Neural cell (in vitro differentiated cells): ENCODE measurements around the gene MAP3K14. TPM values are rescaled to one million over a fixed set of nuclear protein-coding genes. Genes with fewer than 3 reads are reported as not detected.

ENCODE experiments used
- H2AFZ ChIP-seq: fragments of 200-600, 300-800 bp; sonication (generic), shearing (Covaris generic); 2 replicates; pipeline ENCODE4 v1.6.0; 2014; ENCODE audit warnings: low read depth, mild to moderate bottlenecking, antibody characterized with exemption, low read length, moderate library complexity
- H3F3A ChIP-seq: fragments of 200-600 bp; shearing (Covaris generic); 2 replicates; pipeline ENCODE4 v1.6.1; 2016; ENCODE audit warnings: mild to moderate bottlenecking, moderate library complexity, mixed read lengths, antibody characterized with exemption, low read length; ENCODE audit not compliant: insufficient read depth, poor library complexity, severe bottlenecking
- H3K27ac ChIP-seq: fragments of 200-600, 300-800 bp; sonication (generic), shearing (Covaris generic); 2 replicates; pipeline ENCODE4 v1.5.1; 2014; ENCODE audit warnings: mild to moderate bottlenecking, low read length, moderate library complexity
- H3K27me3 ChIP-seq: fragments of 300-800, 200-600 bp; sonication (generic), shearing (Covaris generic); 2 replicates; pipeline ENCODE4 v1.6.0; 2014; ENCODE audit warnings: mild to moderate bottlenecking, low read depth, low read length, moderate library complexity; ENCODE audit not compliant: insufficient read depth
- H3K36me3 ChIP-seq: fragments of 300-800, 200-600 bp; sonication (generic), shearing (Covaris generic); 2 replicates; pipeline ENCODE4 v1.5.1; 2014; ENCODE audit warnings: mild to moderate bottlenecking, antibody characterized with exemption, low read length, moderate library complexity; ENCODE audit not compliant: insufficient read depth
- H3K4me2 ChIP-seq: fragments of 300-800, 200-600 bp; sonication (generic), shearing (Covaris generic); 2 replicates; pipeline ENCODE4 v1.6.0; 2014; ENCODE audit warnings: mild to moderate bottlenecking, low read length
- H3K4me3 ChIP-seq: fragments of 300-800, 200-600 bp; sonication (generic), shearing (Covaris generic); 2 replicates; pipeline ENCODE4 v1.5.1; 2014; ENCODE audit warnings: mild to moderate bottlenecking, low read length, moderate library complexity
- H3K79me2 ChIP-seq: fragments of 200-600 bp; shearing (Covaris generic); replicated peaks from 2 replicates; pipeline ENCODE4 v1.6.0; 2014; ENCODE audit warnings: mild to moderate bottlenecking, low read length, moderate library complexity; ENCODE audit not compliant: insufficient read depth
- H3K9ac ChIP-seq: fragments of 300-800, 200-600 bp; sonication (generic), shearing (Covaris generic); 2 replicates; pipeline ENCODE4 v1.6.1; 2016; ENCODE audit warnings: mild to moderate bottlenecking, low read length, mixed read lengths
- H3K9me2 ChIP-seq: fragments of 200-600 bp; shearing (Covaris generic); 2 replicates; pipeline ENCODE4 v1.6.1; 2016; ENCODE audit warnings: mild to moderate bottlenecking, low read length, mixed read lengths; ENCODE audit not compliant: insufficient read depth
- H3K9me3 ChIP-seq: fragments of 200-600, 300-800 bp; sonication (generic), shearing (Covaris generic); 2 replicates; pipeline ENCODE4 v1.6.1; 2016; ENCODE audit warnings: mild to moderate bottlenecking, mixed run types, low read length, moderate library complexity, mixed read lengths
- H4K20me1 ChIP-seq: fragments of 200-600 bp; shearing (Covaris generic); 2 replicates; pipeline ENCODE4 v1.6.1; 2016; ENCODE audit warnings: mild to moderate bottlenecking, mixed run types; ENCODE audit not compliant: insufficient read depth
- CTCF ChIP-seq: fragments of 450-650 bp; IDR thresholded peaks from 2 replicates; pipeline ENCODE4 v1.5.1; 2014; ENCODE audit warnings: antibody characterized with exemption, mild to moderate bottlenecking, moderate library complexity; ENCODE audit not compliant: poor library complexity, severe bottlenecking
- EP300 ChIP-seq: fragments of 450-650 bp; conservative IDR thresholded peaks from 2 replicates; pipeline ENCODE4 v1.6.1; 2014; ENCODE audit warnings: antibody characterized with exemption, mild to moderate bottlenecking, moderate library complexity; ENCODE audit not compliant: poor library complexity, severe bottlenecking
- EZH2 ChIP-seq: fragments of 200-600, 300-800 bp; shearing (Covaris generic), sonication (generic); IDR thresholded peaks from 2 replicates; pipeline ENCODE4 v1.6.1; 2014; ENCODE audit warnings: antibody characterized with exemption, low read length, borderline replicate concordance, mild to moderate bottlenecking; ENCODE audit not compliant: insufficient read depth, poor library complexity, severe bottlenecking
- MXI1 ChIP-seq: fragments of 450-650 bp; conservative IDR thresholded peaks from 2 replicates; pipeline ENCODE4 v1.6.1; 2014; ENCODE audit warnings: antibody characterized with exemption, mild to moderate bottlenecking; ENCODE audit not compliant: poor library complexity, severe bottlenecking
- POLR2AphosphoS5 ChIP-seq: IDR thresholded peaks from 2 replicates; pipeline ENCODE4 v1.6.1; 2012
- RAD21 ChIP-seq: fragments of 450-650 bp; conservative IDR thresholded peaks from 2 replicates; pipeline ENCODE4 v1.6.1; 2014; ENCODE audit warnings: antibody characterized with exemption, mild to moderate bottlenecking, moderate library complexity
- REST ChIP-seq: IDR thresholded peaks from 2 replicates; pipeline ENCODE4 v1.6.1; 2012; ENCODE audit warnings: borderline replicate concordance
- SMC3 ChIP-seq: fragments of 450-650 bp; conservative IDR thresholded peaks from 2 replicates; pipeline ENCODE4 v1.6.1; 2014; ENCODE audit warnings: antibody characterized with exemption, mild to moderate bottlenecking, moderate library complexity; ENCODE audit not compliant: poor library complexity
- TAF1 ChIP-seq: IDR thresholded peaks from 2 replicates; pipeline ENCODE4 v1.6.1; 2012; ENCODE audit warnings: low read depth
- polyA plus RNA-seq: library from polyadenylated mRNA; depleted of rRNA; stranded (reverse); fragments of >200 nt; gene quantifications from 2 replicates; pipeline ENCODE4 v1.2.3, GENCODE V29; 2014

Gene MAP3K14
- polyA plus RNA-seq, 1 donor from 2014 or later = 6.7 TPM

- no peak overlapping the region for H3K27ac ChIP-seq
- H3K4me3 ChIP-seq = no peak overlapping the region
- no peaks in the 10 kb centered on the region for H3F3A ChIP-seq
- H3K27me3 ChIP-seq = no peaks in the 10 kb centered on the region
- no peak overlapping the region for H2AFZ ChIP-seq
- TF ChIP-seq POLR2AphosphoS5 = no peak
- no peak overlapping the region for H3K4me2 ChIP-seq
- no peaks in the 10 kb centered on the region for H3K9me3 ChIP-seq
- no peaks in the 10 kb centered on the region for H3K9me2 ChIP-seq
- H3K9ac ChIP-seq = no peak overlapping the region
- H4K20me1 ChIP-seq = no peaks in the 10 kb centered on the region
- H3K36me3 ChIP-seq = no peaks in the 10 kb centered on the region
- no peaks in the 10 kb centered on the region for H3K79me2 ChIP-seq
These were observed 86.4 kb downstream of the MAP3K14 start for GRCh38 chr17:45230410-45230786.

- Histone ChIP-seq H3K9me3 (no peaks in the 10 kb centered on the region), H3K27ac (no peak overlapping the region), H3K4me3 (no peak overlapping the region), H3K9me2 (no peaks in the 10 kb centered on the region), H3K4me2 (no peak overlapping the region), H3F3A (no peaks in the 10 kb centered on the region), H3K27me3 (no peaks in the 10 kb centered on the region), H3K79me2 (no peaks in the 10 kb centered on the region), H4K20me1 (no peaks in the 10 kb centered on the region), H3K9ac (no peak overlapping the region), H2AFZ (no peak overlapping the region), H3K36me3 (no peaks in the 10 kb centered on the region)
- TF ChIP-seq POLR2AphosphoS5 (no peak), TAF1 (no peak), RAD21 (no peak), CTCF (no peak), SMC3 (no peak), REST (no peak), EP300 (no peak), MXI1 (no peak), EZH2 (no peak)
These were observed 87.0 kb downstream of the MAP3K14 start for GRCh38 chr17:45229681-45230409.
